ENCODE results near the gene ISG20L2. TPM values are rescaled to one million over a fixed set of nuclear protein-coding genes. Genes with fewer than 3 reads are reported as not detected.
"Not testable (repeated sequence)": the region's sequence is repeated elsewhere in the genome, so short reads cannot be mapped to it uniquely, and the experiment has no call there.

The ISG20L2 gene
- total RNA-seq, 2 experiments from 2014 or later = 44.2 to 50.9 TPM

GRCh38 chr1:156767101-156767878 lies 38.7 kb upstream of the ISG20L2 start, which contains the start of gene PRCC:
Gene PRCC, plus strand, starts transcription at chr1:156767535. Its CDS starts 237 bp downstream, at chr1:156767772.
- Mint-ChIP-seq H3K36me3 (ENCODE audit: low read depth) (peaks cover 24% of the 10 kb centered on the region), H3K27me3 (no peaks in the 10 kb centered on the region), H3K4me1 (ENCODE audit: low read depth) (peaks cover 37% of the 10 kb centered on the region), H3K9me3 (no peaks in the 10 kb centered on the region), H3K4me3 (no peak within 1 kb of the TSS), H3K27ac (no peak within 1 kb of the TSS)
- ChIA-PET CTCF (interaction anchor here (0.9 to 5.6 kb wide), 11 partner anchors 15 to 124 kb away, joined by 3 to 54 read pairs (median 6); partner anchors contain the start of genes HDGF, ISG20L2, METTL25B and MRPL24), POLR2A (interaction anchor here (0.6 to 4.2 kb wide), 19 partner anchors 11 to 789 kb away, joined by 3 to 169 read pairs (median 5); partner anchors contain the start of genes ARHGEF2, CRABP2, HDGF and ISG20L2)
- TF ChIP-seq, protein P1, sequence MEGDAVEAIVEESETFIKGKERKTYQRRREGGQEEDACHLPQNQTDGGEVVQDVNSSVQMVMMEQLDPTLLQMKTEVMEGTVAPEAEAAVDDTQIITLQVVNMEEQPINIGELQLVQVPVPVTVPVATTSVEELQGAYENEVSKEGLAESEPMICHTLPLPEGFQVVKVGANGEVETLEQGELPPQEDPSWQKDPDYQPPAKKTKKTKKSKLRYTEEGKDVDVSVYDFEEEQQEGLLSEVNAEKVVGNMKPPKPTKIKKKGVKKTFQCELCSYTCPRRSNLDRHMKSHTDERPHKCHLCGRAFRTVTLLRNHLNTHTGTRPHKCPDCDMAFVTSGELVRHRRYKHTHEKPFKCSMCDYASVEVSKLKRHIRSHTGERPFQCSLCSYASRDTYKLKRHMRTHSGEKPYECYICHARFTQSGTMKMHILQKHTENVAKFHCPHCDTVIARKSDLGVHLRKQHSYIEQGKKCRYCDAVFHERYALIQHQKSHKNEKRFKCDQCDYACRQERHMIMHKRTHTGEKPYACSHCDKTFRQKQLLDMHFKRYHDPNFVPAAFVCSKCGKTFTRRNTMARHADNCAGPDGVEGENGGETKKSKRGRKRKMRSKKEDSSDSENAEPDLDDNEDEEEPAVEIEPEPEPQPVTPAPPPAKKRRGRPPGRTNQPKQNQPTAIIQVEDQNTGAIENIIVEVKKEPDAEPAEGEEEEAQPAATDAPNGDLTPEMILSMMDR (IDR thresholded peaks at IDR 0.05) = no peak
- H3K36me3 ChIP-seq (ENCODE audit: insufficient read depth, low read length) = peaks cover 17% of the 10 kb centered on the region
- peak within 1 kb of the TSS; percentile 96 for H3K27ac ChIP-seq (ENCODE audit: low read depth in 1 of 2, low read length in 2 of 2)
- ATAC-seq (ENCODE audit: poor library complexity) (peak; percentile 88), DNase-seq (peak; percentile 91 to 100 (median 96))
- peak within 1 kb of the TSS; percentile 87 for H3K4me3 ChIP-seq (ENCODE audit: low read length)
- peaks cover 42% of the 10 kb centered on the region for H3K4me1 ChIP-seq (ENCODE audit: insufficient read depth, low read length)
- no peaks in the 10 kb centered on the region for H3K27me3 ChIP-seq (ENCODE audit: control insufficient read depth in 1 of 2, insufficient read depth in 2 of 2, low read length in 2 of 2)
- no peaks in the 10 kb centered on the region for H3K9me3 ChIP-seq (ENCODE audit: control insufficient read depth in 1 of 2, insufficient read depth in 1 of 2, low read length in 2 of 2)
- intact Hi-C loops (cut with DNase I, micrococcal nuclease) = loop anchor here in 1 of 2 experiments (1.0 to 10.0 kb wide), 5 partner anchors 26 to 715 kb away; partner anchors contain the start of genes ISG20L2, LAMTOR2, MEF2D and METTL25B

- no peak overlapping the region for H3K27ac Mint-ChIP-seq
- H3K36me3 ChIP-seq (ENCODE audit: insufficient read depth, low read length) = peaks cover 12% of the 10 kb centered on the region
- DNase-seq = peak in 2 of 14 experiments; percentile 16 to 22
- intact Hi-C loops (cut with DNase I, micrococcal nuclease) = loop anchor here in 1 of 2 experiments (1.0 to 10.0 kb wide), 6 partner anchors 14 to 714 kb away; partner anchors contain the start of genes ISG20L2, LAMTOR2, MEF2D and METTL25B
- no peak overlapping the region for H3K4me3 Mint-ChIP-seq
- H3K9me3 ChIP-seq (ENCODE audit: control insufficient read depth in 1 of 2, insufficient read depth in 1 of 2, low read length in 2 of 2) = no peaks in the 10 kb centered on the region
- peak overlapping the region; percentile 73 to 85 for H3K27ac ChIP-seq (ENCODE audit: low read depth in 1 of 2, low read length in 2 of 2)
- H3K4me3 ChIP-seq (ENCODE audit: low read length) = peak overlapping the region; percentile 87
- H3K9me3 Mint-ChIP-seq = no peaks in the 10 kb centered on the region
- ATAC-seq (ENCODE audit: poor library complexity) = peak; percentile 1
- ChIA-PET POLR2A (interaction anchor here (0.6 to 4.2 kb wide), 16 partner anchors 10 to 788 kb away, joined by 3 to 169 read pairs (median 5); partner anchors contain the start of genes ARHGEF2, CRABP2, HDGF and ISG20L2), CTCF (interaction anchor here (0.9 to 5.6 kb wide), 10 partner anchors 14 to 125 kb away, joined by 3 to 54 read pairs (median 6); partner anchors contain the start of genes HDGF, ISG20L2, METTL25B and MRPL24)
- no peaks in the 10 kb centered on the region for H3K27me3 Mint-ChIP-seq
- peaks cover 39% of the 10 kb centered on the region for H3K4me1 ChIP-seq (ENCODE audit: insufficient read depth, low read length)
- H3K27me3 ChIP-seq (ENCODE audit: control insufficient read depth in 1 of 2, insufficient read depth in 2 of 2, low read length in 2 of 2) = no peaks in the 10 kb centered on the region
- H3K4me1 Mint-ChIP-seq (ENCODE audit: low read depth) = peaks cover 33% of the 10 kb centered on the region
- peaks cover 20% of the 10 kb centered on the region for H3K36me3 Mint-ChIP-seq (ENCODE audit: low read depth)
- TF ChIP-seq, protein P1 (IDR thresholded peaks at IDR 0.05) = no peak
Observed at GRCh38 chr1:156766298-156767100, 37.9 kb upstream of the ISG20L2 start.

GRCh38 chr1:156765666-156766065 lies 37.1 kb upstream of the ISG20L2 start:
- intact Hi-C loops (cut with DNase I, micrococcal nuclease) = loop anchor here (1.0 to 10.0 kb wide), 5 partner anchors 13 to 713 kb away; partner anchors contain the start of genes LAMTOR2 (in 1 of the 2), MEF2D (in 1 of the 2), MRPL24 (in 1 of the 2) and UBQLN4 (in 1 of the 2)
- no peak for ATAC-seq (ENCODE audit: poor library complexity)
- H3K4me3 ChIP-seq (ENCODE audit: low read length) = no peak overlapping the region
- H3K4me1 ChIP-seq (ENCODE audit: insufficient read depth, low read length) = peaks cover 32% of the 10 kb centered on the region
- POLR2A ChIA-PET = interaction anchor here (1.2 to 4.2 kb wide), 4 partner anchors 14 to 39 kb away, joined by 3 to 169 read pairs (median 30); partner anchors contain the start of genes HDGF and MRPL24
- TF ChIP-seq, protein P1 (IDR thresholded peaks at IDR 0.05) = no peak
- H3K36me3 ChIP-seq (ENCODE audit: insufficient read depth, low read length) = peaks cover 3% of the 10 kb centered on the region
- H3K27ac Mint-ChIP-seq = no peak overlapping the region
- no peaks in the 10 kb centered on the region for H3K9me3 ChIP-seq (ENCODE audit: control insufficient read depth in 1 of 2, insufficient read depth in 1 of 2, low read length in 2 of 2)
- CTCF ChIA-PET = interaction anchor here (2.0 to 2.6 kb wide), 2 partner anchors 14 to 76 kb away, joined by 7 to 8 read pairs; partner anchors contain the start of gene HDGF
- no peaks in the 10 kb centered on the region for H3K27me3 Mint-ChIP-seq
- H3K4me1 Mint-ChIP-seq (ENCODE audit: low read depth) = peaks cover 25% of the 10 kb centered on the region
- no peaks in the 10 kb centered on the region for H3K9me3 Mint-ChIP-seq
- no peak overlapping the region for H3K27ac ChIP-seq (ENCODE audit: low read depth in 1 of 2, low read length in 2 of 2)
- DNase-seq = peak in 1 of 14 experiments; percentile 24
- no peaks in the 10 kb centered on the region for H3K27me3 ChIP-seq (ENCODE audit: control insufficient read depth in 1 of 2, insufficient read depth in 2 of 2, low read length in 2 of 2)
- H3K4me3 Mint-ChIP-seq = peak overlapping the region; percentile 18
- peaks cover 12% of the 10 kb centered on the region for H3K36me3 Mint-ChIP-seq (ENCODE audit: low read depth)

- POLR2A ChIA-PET = interaction anchor here (1.2 to 4.2 kb wide), 3 partner anchors 14 to 39 kb away, joined by 3 to 169 read pairs (median 46); partner anchors contain the start of genes HDGF and MRPL24
- H3K9me3 Mint-ChIP-seq = not testable (repeated sequence)
- intact Hi-C loops (cut with DNase I, micrococcal nuclease) = loop anchor here (2.0 to 10.0 kb wide), 4 partner anchors 24 to 713 kb away; partner anchors contain the start of genes LAMTOR2 (in 1 of the 2), MEF2D (in 1 of the 2), MRPL24 (in 1 of the 2) and UBQLN4 (in 1 of the 2)
Observed at GRCh38 chr1:156765136-156765535, 36.6 kb upstream of the ISG20L2 start.

More at GRCh38 chr1:156765136-156765535, 36.6 kb upstream of the ISG20L2 start:
- H3K27ac ChIP-seq (ENCODE audit: low read depth in 1 of 2, low read length in 2 of 2); H3K27ac Mint-ChIP-seq; DNase-seq; H3K27me3 ChIP-seq (ENCODE audit: control insufficient read depth in 1 of 2, insufficient read depth in 2 of 2, low read length in 2 of 2); H3K9me3 ChIP-seq (ENCODE audit: control insufficient read depth in 1 of 2, insufficient read depth in 1 of 2, low read length in 2 of 2); H3K36me3 Mint-ChIP-seq (ENCODE audit: low read depth); H3K27me3 Mint-ChIP-seq; H3K36me3 ChIP-seq (ENCODE audit: insufficient read depth, low read length); ATAC-seq (ENCODE audit: poor library complexity); H3K4me3 Mint-ChIP-seq; H3K4me3 ChIP-seq (ENCODE audit: low read length); CTCF ChIA-PET: not testable (repeated sequence)
- peaks cover 23% of the 10 kb centered on the region for H3K4me1 Mint-ChIP-seq (ENCODE audit: low read depth)
- peaks cover 30% of the 10 kb centered on the region for H3K4me1 ChIP-seq (ENCODE audit: insufficient read depth, low read length)
